Vagina (tissue), 2 donors: ENCODE data around the gene PSMB9.

Source experiments
- POLR2A ChIP-seq, 2 donors: fragments of 450-650 bp; IDR thresholded peaks; one replicate each; pipeline ENCODE4 v1.6.1; 2017; ENCODE audit warnings: antibody characterized with exemption in 2 of 2, mild to moderate bottlenecking in 2 of 2, moderate library complexity in 2 of 2
- TF ChIP-seq, protein P1 (sequence below), 3 experiments: fragments of 450-650 bp in 2 of 3; fragments of 200-600 bp in 1 of 3; sonication (generic) in 1 of 3; IDR thresholded peaks; one replicate each; pipeline ENCODE4 v1.5.1; 2017 to 2019; ENCODE audit warnings: antibody characterized with exemption in 3 of 3, mild to moderate bottlenecking in 2 of 3, moderate library complexity in 2 of 3

DNA sequence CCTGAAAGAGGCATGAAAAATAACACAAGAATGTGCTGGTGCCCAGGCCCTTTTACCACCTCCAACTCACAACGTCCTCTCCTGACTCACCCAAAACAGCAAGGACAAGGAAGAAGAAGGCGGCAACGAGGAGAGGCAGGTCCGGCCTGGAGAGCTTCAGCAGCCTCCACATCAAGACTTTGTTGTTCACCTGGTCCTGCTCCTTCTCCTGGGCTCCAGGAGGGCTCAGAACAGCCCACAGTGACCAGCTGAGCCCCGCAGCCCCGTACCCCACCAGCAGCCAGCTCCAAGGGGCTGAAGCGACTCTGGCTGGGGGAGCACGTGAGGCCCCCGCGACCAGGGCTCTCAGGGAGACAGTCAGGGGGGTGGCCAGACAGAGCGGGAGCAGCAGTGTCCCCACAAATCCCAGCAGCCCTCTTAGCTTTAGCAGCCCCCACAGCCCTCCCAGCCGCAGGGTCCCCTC is 16.3 kb upstream of the PSMB9 start:
- TF ChIP-seq, protein P1, sequence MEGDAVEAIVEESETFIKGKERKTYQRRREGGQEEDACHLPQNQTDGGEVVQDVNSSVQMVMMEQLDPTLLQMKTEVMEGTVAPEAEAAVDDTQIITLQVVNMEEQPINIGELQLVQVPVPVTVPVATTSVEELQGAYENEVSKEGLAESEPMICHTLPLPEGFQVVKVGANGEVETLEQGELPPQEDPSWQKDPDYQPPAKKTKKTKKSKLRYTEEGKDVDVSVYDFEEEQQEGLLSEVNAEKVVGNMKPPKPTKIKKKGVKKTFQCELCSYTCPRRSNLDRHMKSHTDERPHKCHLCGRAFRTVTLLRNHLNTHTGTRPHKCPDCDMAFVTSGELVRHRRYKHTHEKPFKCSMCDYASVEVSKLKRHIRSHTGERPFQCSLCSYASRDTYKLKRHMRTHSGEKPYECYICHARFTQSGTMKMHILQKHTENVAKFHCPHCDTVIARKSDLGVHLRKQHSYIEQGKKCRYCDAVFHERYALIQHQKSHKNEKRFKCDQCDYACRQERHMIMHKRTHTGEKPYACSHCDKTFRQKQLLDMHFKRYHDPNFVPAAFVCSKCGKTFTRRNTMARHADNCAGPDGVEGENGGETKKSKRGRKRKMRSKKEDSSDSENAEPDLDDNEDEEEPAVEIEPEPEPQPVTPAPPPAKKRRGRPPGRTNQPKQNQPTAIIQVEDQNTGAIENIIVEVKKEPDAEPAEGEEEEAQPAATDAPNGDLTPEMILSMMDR (IDR thresholded peaks at IDR 0.05) = no peak
- no peak for TF ChIP-seq POLR2A (IDR thresholded peaks at IDR 0.05)
